ENCODE measurements around the gene ETS2.

DNA sequence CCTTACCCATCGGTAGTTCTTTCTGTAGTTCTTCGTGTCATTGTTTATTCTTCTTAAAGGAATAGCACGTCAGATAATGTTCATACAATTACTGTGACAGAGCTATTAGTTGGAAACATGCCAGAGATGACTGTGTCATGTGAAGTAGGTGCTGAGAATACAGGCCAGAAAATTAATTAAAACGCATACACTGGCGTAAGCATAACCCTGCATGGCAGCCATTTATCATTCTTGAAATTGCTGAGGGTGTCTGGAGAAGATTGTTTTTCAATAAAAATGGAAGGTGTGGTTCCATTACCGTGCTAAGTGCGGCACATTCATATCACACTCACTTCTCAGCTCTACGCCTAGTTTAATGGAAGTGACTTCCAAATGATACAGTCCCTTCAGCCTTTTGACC lies 7.8 kb downstream of the ETS2 start:
- TF ChIP-seq, protein P1, sequence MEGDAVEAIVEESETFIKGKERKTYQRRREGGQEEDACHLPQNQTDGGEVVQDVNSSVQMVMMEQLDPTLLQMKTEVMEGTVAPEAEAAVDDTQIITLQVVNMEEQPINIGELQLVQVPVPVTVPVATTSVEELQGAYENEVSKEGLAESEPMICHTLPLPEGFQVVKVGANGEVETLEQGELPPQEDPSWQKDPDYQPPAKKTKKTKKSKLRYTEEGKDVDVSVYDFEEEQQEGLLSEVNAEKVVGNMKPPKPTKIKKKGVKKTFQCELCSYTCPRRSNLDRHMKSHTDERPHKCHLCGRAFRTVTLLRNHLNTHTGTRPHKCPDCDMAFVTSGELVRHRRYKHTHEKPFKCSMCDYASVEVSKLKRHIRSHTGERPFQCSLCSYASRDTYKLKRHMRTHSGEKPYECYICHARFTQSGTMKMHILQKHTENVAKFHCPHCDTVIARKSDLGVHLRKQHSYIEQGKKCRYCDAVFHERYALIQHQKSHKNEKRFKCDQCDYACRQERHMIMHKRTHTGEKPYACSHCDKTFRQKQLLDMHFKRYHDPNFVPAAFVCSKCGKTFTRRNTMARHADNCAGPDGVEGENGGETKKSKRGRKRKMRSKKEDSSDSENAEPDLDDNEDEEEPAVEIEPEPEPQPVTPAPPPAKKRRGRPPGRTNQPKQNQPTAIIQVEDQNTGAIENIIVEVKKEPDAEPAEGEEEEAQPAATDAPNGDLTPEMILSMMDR (IDR thresholded peaks at IDR 0.05; ENCODE audit: low read depth, low read length): no peak
- no peak for TF ChIP-seq EZH2phosphoT487 (IDR thresholded peaks at IDR 0.05; ENCODE audit: low read depth)
